Gastrocnemius medialis (tissue), 4 donors: ENCODE measurements around the gene QSER1. TPM values are rescaled to one million over a fixed set of nuclear protein-coding genes. Genes with fewer than 3 reads are reported as not detected.
A peak's percentile ranks its signal among the peaks of the same experiment; 100 is the strongest.

Experiments used
- ATAC-seq, 2 donors: fragments of 150-250 bp; one replicate each; pipeline ENCODE4 v1.9.1; 2016
- DNase-seq, 2 donors: peaks; one replicate each; pipeline ENCODE4 v3.0.0-alpha.2; 2019
- H3K27ac ChIP-seq, 4 donors: fragments of 200-600 bp; sonication (generic); 1 replicate in 1 of 4; 2 replicates in 3 of 4; pipeline ENCODE4 v1.5.1; 2016 to 2018; ENCODE audit warnings: mild to moderate bottlenecking in 2 of 4, moderate library complexity in 1 of 4
- H3K27me3 ChIP-seq, 3 donors: fragments of 200-600 bp; sonication (generic) in 2 of 3; 1 replicate in 1 of 3; 2 replicates in 2 of 3; pipeline versions ENCODE4 v1.5.1 to v1.6.0; 2016 to 2019; ENCODE audit warnings: mild to moderate bottlenecking in 1 of 3, moderate library complexity in 1 of 3
- H3K36me3 ChIP-seq, 2 donors: fragments of 200-600 bp; sonication (generic) in 1 of 2; one replicate each; pipeline ENCODE4 v1.5.1; 2017 to 2018
- H3K4me1 ChIP-seq, 2 donors: fragments of 200-600 bp; sonication (generic) in 1 of 2; one replicate each; pipeline ENCODE4 v1.5.1; 2016 to 2017; ENCODE audit warnings: mild to moderate bottlenecking in 2 of 2
- H3K4me3 ChIP-seq, 4 donors: fragments of 200-600 bp; sonication (generic) in 3 of 4; 1 replicate in 1 of 4; 2 replicates in 3 of 4; pipeline ENCODE4 v1.5.1; 2016 to 2019; ENCODE audit warnings: mild to moderate bottlenecking in 2 of 4
- H3K9me3 ChIP-seq, 3 donors: fragments of 200-600 bp; sonication (generic) in 2 of 3; 1 replicate in 1 of 3; 2 replicates in 2 of 3; pipeline ENCODE4 v1.5.1; 2016 to 2019
- CTCF ChIP-seq, 5 experiments: fragments of 450-650 bp in 3 of 5; fragments of 200-600 bp in 2 of 5; sonication (generic) in 2 of 5; IDR thresholded peaks in 4 of 5; conservative IDR thresholded peaks in 1 of 5; 1 replicate in 4 of 5; 2 replicates in 1 of 5; pipeline ENCODE4 v1.5.1; 2016 to 2019; ENCODE audit warnings: antibody characterized with exemption in 5 of 5, mild to moderate bottlenecking in 3 of 5, moderate library complexity in 3 of 5
- POLR2A ChIP-seq, 2 donors: fragments of 450-650 bp; IDR thresholded peaks; one replicate each; pipeline ENCODE4 v1.6.1; 2017; ENCODE audit warnings: antibody characterized with exemption in 2 of 2, mild to moderate bottlenecking in 2 of 2, moderate library complexity in 2 of 2
- in situ Hi-C, 4 donors: fragments of 200-750 bp; cut with MboI; loops; one replicate each; pipeline versions ENCODE4 v1.15.0 to v1.8.0; 2017; ENCODE audit warnings: low sequenced_read_pairs in 4 of 4
- intact Hi-C: fragments of 100-400 bp; cut with DNase I; formaldehyde crosslinking; loops from one replicate; pipeline ENCODE4 v1.15.1; 2023; ENCODE audit warnings: low total_unique reads
- total RNA-seq, 4 donors: library from RNA; depleted of rRNA; stranded (reverse); fragments of >200 nt; gene quantifications; one replicate each; pipeline versions ENCODE4 v1.1.0 to v1.2.3, GENCODE V29; 2016

QSER1 gene
- total RNA-seq, 4 donors from 2014 or later: 7.5 to 17.2 (median 13.1) TPM

GRCh38 chr11:33017478-33017877 lies 124.9 kb downstream of the QSER1 start:
- Histone ChIP-seq H3K4me1 (peaks cover 26% of the 10 kb centered on the region in 2 donors), H3K4me3 (peak overlapping the region; percentile 1 to 89 (median 65)), H3K9me3 (no peaks in the 10 kb centered on the region), H3K27me3 (no peaks in the 10 kb centered on the region), H3K36me3 (no peaks in the 10 kb centered on the region), H3K27ac (peak overlapping the region; percentile 76 to 86 (median 84))
- TF ChIP-seq POLR2A (IDR thresholded peaks at IDR 0.05) (no peak), CTCF (IDR thresholded peaks at IDR 0.05 in 4 of 5, conservative IDR thresholded peaks at IDR 0.05 in 1 of 5) (no peak)
- ATAC-seq: no peak
- intact Hi-C loops (no loop called here), in situ Hi-C loops (no loop called here)
- DNase-seq: no peak

GRCh38 chr11:33017965-33018364 lies 125.4 kb downstream of the QSER1 start:
- in situ Hi-C loops: no loop called here
- Histone ChIP-seq H3K4me3 (peak overlapping the region in 3 of 4 donors; percentile 65 to 89 (median 65)), H3K27me3 (no peaks in the 10 kb centered on the region)

GRCh38 chr11:33018840-33019239 lies 126.2 kb downstream of the QSER1 start:
- no peaks in the 10 kb centered on the region for H3K9me3 ChIP-seq
- no peak for TF ChIP-seq POLR2A (IDR thresholded peaks at IDR 0.05)
- TF ChIP-seq CTCF (IDR thresholded peaks at IDR 0.05 in 4 of 5, conservative IDR thresholded peaks at IDR 0.05 in 1 of 5): no peak
- peaks cover 26% of the 10 kb centered on the region in 2 donors for H3K4me1 ChIP-seq
- no peak for ATAC-seq
- no peaks in the 10 kb centered on the region for H3K27me3 ChIP-seq
- DNase-seq: no peak
- peak overlapping the region in 3 of 4 donors; percentile 0 to 23 (median 8) for H3K27ac ChIP-seq
- in situ Hi-C loops (no loop called here), intact Hi-C loops (no loop called here)
- peak overlapping the region in 1 of 4 donors; percentile 2 for H3K4me3 ChIP-seq
- no peaks in the 10 kb centered on the region for H3K36me3 ChIP-seq

More at GRCh38 chr11:33017965-33018364, 125.4 kb downstream of the QSER1 start:
- Histone ChIP-seq H3K4me1 (peaks cover 26% of the 10 kb centered on the region in 2 donors), H3K9me3 (no peaks in the 10 kb centered on the region), H3K36me3 (no peaks in the 10 kb centered on the region), H3K27ac (peak overlapping the region; percentile 76 to 86 (median 84))
- no peak for DNase-seq
- no peak for TF ChIP-seq CTCF (IDR thresholded peaks at IDR 0.05 in 4 of 5, conservative IDR thresholded peaks at IDR 0.05 in 1 of 5)
- no peak for TF ChIP-seq POLR2A (IDR thresholded peaks at IDR 0.05)
- no peak for ATAC-seq
- intact Hi-C loops: no loop called here

GRCh38 chr11:33021501-33021900 lies 128.9 kb downstream of the QSER1 start:
- TF ChIP-seq CTCF (IDR thresholded peaks at IDR 0.05 in 4 of 5, conservative IDR thresholded peaks at IDR 0.05 in 1 of 5) (no peak), POLR2A (IDR thresholded peaks at IDR 0.05) (no peak)
- peaks cover 23 to 24% of the 10 kb centered on the region in 2 donors for H3K4me1 ChIP-seq
- DNase-seq (no peak), ATAC-seq (no peak)
- intact Hi-C loops: no loop called here
- no peaks in the 10 kb centered on the region for H3K27me3 ChIP-seq
- no peak overlapping the region for H3K27ac ChIP-seq
- no peak overlapping the region for H3K4me3 ChIP-seq
- H3K9me3 ChIP-seq: no peaks in the 10 kb centered on the region
- H3K36me3 ChIP-seq: no peaks in the 10 kb centered on the region
- in situ Hi-C loops: no loop called here

GRCh38 chr11:33021937-33022336 lies 129.3 kb downstream of the QSER1 start:
- TF ChIP-seq POLR2A (IDR thresholded peaks at IDR 0.05): no peak
- no peak for TF ChIP-seq CTCF (IDR thresholded peaks at IDR 0.05 in 4 of 5, conservative IDR thresholded peaks at IDR 0.05 in 1 of 5)
- in situ Hi-C loops: no loop called here
- Histone ChIP-seq H3K36me3 (no peaks in the 10 kb centered on the region), H3K27ac (no peak overlapping the region), H3K4me1 (peaks cover 19 to 22% of the 10 kb centered on the region in 2 donors), H3K4me3 (no peak overlapping the region), H3K9me3 (no peaks in the 10 kb centered on the region), H3K27me3 (no peaks in the 10 kb centered on the region)
- intact Hi-C loops: no loop called here
- ATAC-seq (no peak), DNase-seq (no peak)
